GM13976 (cell line): ENCODE measurements around the gene URM1.

Experiments used
- DNase-seq: peaks from one replicate; pipeline ENCODE4 v3.0.0; 2012; ENCODE audit warnings: low spot score
- in situ Hi-C: fragments of 300-500 bp; cut with MboI; formaldehyde crosslinking; loops from one replicate; pipeline ENCODE4 v1.12.0; 2022; ENCODE audit warnings: low sequenced_read_pairs, mixed read lengths, inconsistent platforms; ENCODE audit not compliant: unreplicated experiment
- TF ChIP-seq, protein P1 (sequence below): IDR thresholded peaks from 2 replicates; pipeline ENCODE4 v1.5.1; 2012; ENCODE audit warnings: borderline replicate concordance, mild to moderate bottlenecking; ENCODE audit not compliant: insufficient read depth; ENCODE audit errors: extremely low read depth, missing control alignments, control extremely low read depth

URM1 gene

DNA sequence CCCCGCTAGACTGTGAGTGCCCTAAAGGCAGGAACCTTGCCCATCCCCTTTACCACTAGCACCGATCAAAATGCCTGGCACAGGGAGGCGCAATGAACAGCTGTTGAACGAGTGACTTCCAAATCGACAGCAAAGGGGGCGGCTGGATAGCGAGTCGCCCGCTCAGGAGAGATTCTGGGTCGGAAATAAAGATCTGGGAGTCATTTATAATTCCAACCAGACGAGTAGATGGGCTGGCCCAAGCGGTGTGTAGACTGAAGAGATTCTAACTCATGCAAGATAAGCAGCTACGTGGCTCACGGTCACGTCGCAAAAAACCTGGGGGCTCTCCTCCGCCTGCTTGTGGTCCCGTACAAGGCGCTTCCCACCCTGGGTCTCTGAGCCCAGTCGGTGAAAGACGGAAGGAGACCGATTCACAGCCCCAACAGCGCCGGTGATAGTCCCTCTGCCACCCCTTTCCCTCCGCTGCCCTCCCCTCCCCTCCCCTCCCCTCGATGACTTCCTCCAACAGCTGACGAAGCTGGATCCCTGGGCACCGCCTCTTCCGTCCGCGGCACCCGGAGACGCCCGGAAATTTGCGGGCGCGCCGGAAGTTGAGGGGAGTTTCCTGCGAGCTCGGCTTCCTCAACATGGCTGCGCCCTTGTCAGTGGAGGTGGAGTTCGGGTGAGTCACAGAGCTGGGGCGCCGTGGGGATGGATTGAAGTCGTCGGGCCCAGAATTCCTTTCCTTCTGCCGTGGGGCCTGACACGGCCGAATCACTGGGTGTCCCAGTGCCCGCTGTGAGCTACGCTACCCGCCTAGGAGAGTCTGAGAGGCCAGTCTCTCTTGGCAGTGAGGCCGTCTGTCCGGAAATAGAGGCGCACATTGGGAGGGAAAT lies at the start of gene URM1:
Gene URM1 (plus strand): TSS at position 623 of the 878 bp plus-strand sequence. CDS start 7 bp downstream, at position 630.
- TF ChIP-seq, protein P1, sequence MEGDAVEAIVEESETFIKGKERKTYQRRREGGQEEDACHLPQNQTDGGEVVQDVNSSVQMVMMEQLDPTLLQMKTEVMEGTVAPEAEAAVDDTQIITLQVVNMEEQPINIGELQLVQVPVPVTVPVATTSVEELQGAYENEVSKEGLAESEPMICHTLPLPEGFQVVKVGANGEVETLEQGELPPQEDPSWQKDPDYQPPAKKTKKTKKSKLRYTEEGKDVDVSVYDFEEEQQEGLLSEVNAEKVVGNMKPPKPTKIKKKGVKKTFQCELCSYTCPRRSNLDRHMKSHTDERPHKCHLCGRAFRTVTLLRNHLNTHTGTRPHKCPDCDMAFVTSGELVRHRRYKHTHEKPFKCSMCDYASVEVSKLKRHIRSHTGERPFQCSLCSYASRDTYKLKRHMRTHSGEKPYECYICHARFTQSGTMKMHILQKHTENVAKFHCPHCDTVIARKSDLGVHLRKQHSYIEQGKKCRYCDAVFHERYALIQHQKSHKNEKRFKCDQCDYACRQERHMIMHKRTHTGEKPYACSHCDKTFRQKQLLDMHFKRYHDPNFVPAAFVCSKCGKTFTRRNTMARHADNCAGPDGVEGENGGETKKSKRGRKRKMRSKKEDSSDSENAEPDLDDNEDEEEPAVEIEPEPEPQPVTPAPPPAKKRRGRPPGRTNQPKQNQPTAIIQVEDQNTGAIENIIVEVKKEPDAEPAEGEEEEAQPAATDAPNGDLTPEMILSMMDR, result no peak
- in situ Hi-C loops, result no loop called here
- DNase-seq, result peak; percentile 97

DNA sequence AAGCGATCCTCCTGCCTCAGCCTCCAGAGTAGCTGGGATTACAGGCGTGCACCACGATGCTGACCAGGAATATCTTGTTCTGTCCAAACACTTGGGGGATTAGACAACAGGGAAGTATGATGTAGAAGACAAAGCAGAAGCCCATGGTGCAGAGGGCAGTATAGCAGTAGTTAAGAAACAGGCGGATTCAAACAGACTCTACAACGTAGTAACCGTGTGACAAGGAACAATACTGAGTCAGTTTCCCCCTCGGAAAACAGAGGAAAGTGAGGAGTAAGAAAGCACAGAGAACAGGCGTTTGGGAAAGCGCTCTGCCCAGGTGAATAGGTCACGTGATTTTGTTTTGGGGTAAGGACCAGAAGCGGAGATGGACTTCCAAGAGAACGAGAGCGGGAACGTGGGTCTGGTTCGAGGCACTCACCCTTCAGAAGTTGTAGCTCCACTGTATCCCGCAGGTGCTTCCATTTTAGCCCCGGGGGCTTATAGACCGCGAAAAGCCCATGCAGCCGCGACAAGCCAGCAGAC lies 49.2 kb upstream of the URM1 start:
- TF ChIP-seq, protein P1, result no peak
- in situ Hi-C loops, result no loop called here
- no peak for DNase-seq

DNA sequence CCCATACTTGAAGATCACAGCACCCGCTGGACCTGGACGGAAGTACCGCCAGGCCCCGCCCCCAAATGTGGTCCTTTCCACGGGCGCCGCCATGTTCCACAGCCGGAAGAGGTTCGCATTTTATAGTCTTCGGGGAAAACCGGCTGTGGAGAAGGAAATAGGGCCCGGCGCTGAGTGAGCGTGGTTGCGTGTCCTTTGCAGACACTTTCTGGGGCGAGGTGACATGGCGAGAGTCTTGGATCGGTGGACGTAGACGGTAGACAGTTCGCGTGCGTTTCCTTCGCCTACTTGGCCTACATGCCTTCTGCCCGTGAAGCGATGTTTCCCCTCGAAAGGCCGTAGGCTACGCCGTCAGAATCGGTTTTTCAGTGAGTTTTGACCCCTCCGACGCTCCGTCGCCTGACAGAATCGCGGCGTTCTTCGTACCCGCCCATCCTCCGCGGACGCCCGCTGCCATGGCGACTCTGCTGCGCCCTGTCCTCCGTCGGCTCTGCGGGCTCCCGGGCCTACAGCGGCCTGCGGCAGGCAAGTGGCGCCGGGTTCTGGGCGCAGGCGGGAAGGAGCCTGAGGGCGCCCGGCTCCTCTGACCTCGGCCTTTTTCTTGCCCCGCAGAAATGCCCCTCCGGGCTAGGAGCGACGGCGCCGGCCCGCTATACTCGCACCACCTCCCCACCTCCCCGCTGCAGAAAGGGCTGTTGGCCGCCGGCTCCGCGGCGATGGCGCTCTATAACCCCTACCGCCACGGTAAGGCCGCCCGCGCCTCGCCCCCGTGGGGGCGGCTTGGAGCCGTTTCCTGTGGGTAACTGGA lies 48.6 kb upstream of the URM1 start, which contains the start of the genes COQ4 and TRUB2:
Gene COQ4 (plus strand): TSS at position 436 of the 808 bp plus-strand sequence. CDS start 20 bp downstream, at position 456.
Gene TRUB2 (minus strand): TSS at position 44 of the 808 bp plus-strand sequence. CDS start 39 bp downstream, at position 5.
- in situ Hi-C loops, result no loop called here
- DNase-seq, result peak; percentile 96
- TF ChIP-seq, protein P1, result no peak

DNA sequence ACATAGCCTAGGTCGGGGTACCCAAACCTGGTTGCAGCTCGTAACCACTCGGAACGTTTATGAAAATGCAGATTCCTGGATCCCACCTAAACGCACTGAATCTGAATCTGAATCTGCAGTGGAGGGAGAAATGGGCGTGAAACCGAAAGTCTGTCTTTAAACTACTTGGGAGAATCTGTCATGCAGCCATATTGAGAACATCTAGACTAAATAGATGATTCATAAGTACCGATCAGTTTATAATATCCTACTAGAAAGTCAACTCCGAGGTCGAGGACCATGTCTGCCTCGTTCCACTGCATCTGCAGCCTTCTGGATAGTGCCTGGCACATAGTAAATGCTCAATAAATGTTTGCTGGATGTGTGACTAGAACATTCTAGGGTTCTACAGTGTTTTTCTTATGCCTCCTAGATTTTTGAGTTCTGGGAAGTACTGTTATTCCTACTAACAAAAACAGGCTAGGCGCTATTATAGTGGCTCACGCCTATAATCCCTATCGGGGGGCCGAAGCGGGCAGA lies 47.9 kb upstream of the URM1 start:
- in situ Hi-C loops, result no loop called here
- no peak for DNase-seq
- TF ChIP-seq, protein P1, result no peak

DNA sequence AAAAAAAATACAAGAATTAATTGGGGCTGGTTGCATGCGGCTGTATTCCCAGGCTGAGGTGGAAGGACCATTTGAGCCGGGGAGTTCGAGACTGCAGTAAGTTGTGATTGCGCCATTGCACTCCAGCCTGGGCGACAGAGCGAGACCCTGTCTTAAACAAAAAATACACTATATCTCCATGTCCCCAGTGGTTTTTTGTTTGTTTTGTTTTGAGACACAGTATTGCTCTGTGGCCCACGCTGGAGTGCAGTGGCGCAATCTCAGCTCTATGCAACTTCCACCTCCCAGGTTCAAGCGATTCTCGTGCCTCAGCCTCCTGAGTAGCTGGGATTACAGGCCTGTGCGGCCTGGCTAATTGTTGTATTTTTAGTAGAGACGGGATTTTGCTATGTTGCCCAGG lies 47.4 kb upstream of the URM1 start:
- in situ Hi-C loops, result no loop called here

More for the DNA sequence above, 47.4 kb upstream of the URM1 start:
- no peak for DNase-seq
- TF ChIP-seq, protein P1, result no peak
